K562 (cell line): Measurements from ENCODE around the gene ARHGDIA. TPM values are rescaled to one million over a fixed set of nuclear protein-coding genes. Genes with fewer than 3 reads are reported as not detected.

ENCODE experiments used
- ATAC-seq: fragments of 200-7000 bp; cut with Tn5 transposase; 3 replicates; pipeline ENCODE4 v1.9.1; 2020; ENCODE audit warnings: moderate library complexity
- BruUV-seq: library from RNA; stranded (reverse); fragments of 400-500 nt; replicated peaks from 2 replicates; lab custom pipeline; 2021; lab: Mats Ljungman, UMichigan
- CTCF ChIA-PET: fragments of 300-600 bp; formaldehyde crosslinking; extraction: SDS; loops from one replicate; lab custom pipeline; 2021; ENCODE audit warnings: low intra/inter-chr PET ratio; lab: Yijun Ruan, JAX
- POLR2A ChIA-PET: fragments of 300-600, 350-650 bp; sonication (Branson Sonifier 250); formaldehyde crosslinking; extraction: SDS; loops from one replicate; lab custom pipeline; 2021; ENCODE audit warnings: antibody characterized with exemption, inconsistent platforms; lab: Yijun Ruan, JAX
- DNase-seq, 4 experiments: peaks; one replicate each; pipeline versions ENCODE4 v3.0.0 to v3.0.0-alpha.2; 2011 to 2018; ENCODE audit warnings: low spot score in 3 of 4, mixed read lengths in 3 of 4; ENCODE audit errors: extremely low read depth in 1 of 4
- FAIRE-seq: peaks from 2 replicates; lab custom pipeline; 2011; peaks lifted over from hg19 to GRCh38; lab: Jason Lieb, UNC
- H2AFZ ChIP-seq: 2 replicates; pipeline ENCODE4 v1.6.0; 2011; ENCODE audit warnings: low read depth, low read length, control low read depth, inconsistent platforms
- H3K27ac ChIP-seq: fragments of 200-600 bp; 3 replicates; pipeline ENCODE4 v1.8.0; 2011; ENCODE audit warnings: low read depth, mild to moderate bottlenecking, control low read depth, inconsistent platforms, low read length, moderate library complexity, mixed read lengths; ENCODE audit errors: extremely low read depth
- H3K27me3 ChIP-seq, 2 experiments: fragments of 300-600 bp in 1 of 2; 2 replicates in 1 of 2; 3 replicates in 1 of 2; pipeline versions ENCODE4 v1.6.0 to v1.8.0; 2011; ENCODE audit warnings: inconsistent platforms in 2 of 2, low read length in 2 of 2, mild to moderate bottlenecking in 1 of 2, mixed read lengths in 1 of 2, moderate library complexity in 1 of 2; ENCODE audit not compliant: control insufficient read depth in 2 of 2, insufficient read depth in 2 of 2
- H3K36me3 ChIP-seq: fragments of 300-600 bp; 3 replicates; pipeline ENCODE4 v1.8.0; 2011; ENCODE audit warnings: mild to moderate bottlenecking, low read length, inconsistent platforms; ENCODE audit not compliant: control insufficient read depth, insufficient read depth
- H3K4me1 ChIP-seq, 2 experiments: fragments of 200-600 bp in 1 of 2; replicated peaks in 1 of 2; 2 replicates in 1 of 2; 3 replicates in 1 of 2; pipeline versions ENCODE4 v1.5.1 to v1.8.0; 2011; ENCODE audit warnings: inconsistent platforms in 2 of 2, low read length in 2 of 2, mild to moderate bottlenecking in 1 of 2, mixed read lengths in 1 of 2, moderate library complexity in 1 of 2; ENCODE audit not compliant: control insufficient read depth in 2 of 2, insufficient read depth in 2 of 2
- H3K4me2 ChIP-seq: 2 replicates; pipeline ENCODE4 v1.6.1; 2011; ENCODE audit warnings: low read length, control low read depth, inconsistent platforms, mixed read lengths; ENCODE audit not compliant: insufficient read depth
- H3K4me3 ChIP-seq: fragments of 200-600 bp; sonication (generic), shearing (Covaris generic); 2 replicates; pipeline ENCODE4 v1.5.1; 2016; ENCODE audit warnings: control low read depth, inconsistent platforms
- H3K79me2 ChIP-seq: fragments of 200-600 bp; 3 replicates; pipeline ENCODE4 v1.8.0; 2011; ENCODE audit warnings: low read length, inconsistent platforms; ENCODE audit not compliant: control insufficient read depth, insufficient read depth
- H3K9ac ChIP-seq, 2 experiments: 2 replicates each; pipeline versions ENCODE4 v1.6.0 to v1.6.1; 2011; ENCODE audit warnings: low read depth in 2 of 2, low read length in 2 of 2, control low read depth in 1 of 2, inconsistent platforms in 1 of 2, mild to moderate bottlenecking in 1 of 2, mixed read lengths in 1 of 2; ENCODE audit not compliant: insufficient read depth in 1 of 2
- H3K9me1 ChIP-seq: one replicate; pipeline ENCODE4 v1.6.0; 2011; ENCODE audit warnings: inconsistent platforms, mild to moderate bottlenecking, low read length, moderate library complexity; ENCODE audit not compliant: control insufficient read depth, insufficient read depth
- H3K9me3 ChIP-seq: replicated peaks from 2 replicates; pipeline ENCODE4 v1.5.1; 2011; ENCODE audit warnings: low read depth, low read length, inconsistent platforms; ENCODE audit not compliant: control insufficient read depth, insufficient read depth
- H4K20me1 ChIP-seq: replicated peaks from 2 replicates; pipeline ENCODE4 v1.6.1; 2011; ENCODE audit warnings: low read length, inconsistent platforms, mixed read lengths; ENCODE audit not compliant: control insufficient read depth, insufficient read depth
- ATF1 ChIP-seq, 2 experiments: fragments of 450-650 bp in 1 of 2; IDR thresholded peaks; 2 replicates each; pipeline ENCODE4 v1.6.1; 2016; ENCODE audit warnings: missing compliant biosample characterization in 1 of 2, missing genetic modification characterization in 1 of 2
- ETV1 ChIP-seq: fragments of 450-650 bp; conservative IDR thresholded peaks from 2 replicates; pipeline ENCODE4 v1.6.1; 2016; ENCODE audit warnings: missing genetic modification characterization, control low read depth, low read depth, missing compliant biosample characterization
- NFIC ChIP-seq: fragments of 450-650 bp; IDR thresholded peaks from 2 replicates; pipeline ENCODE4 v1.6.1; 2017; ENCODE audit warnings: mild to moderate bottlenecking, inconsistent platforms
- POLR2G ChIP-seq: fragments of 200-400 bp; formaldehyde crosslinking; IDR thresholded peaks from 2 replicates; pipeline ENCODE4 v1.6.1; 2017; ENCODE audit warnings: low read depth, mild to moderate bottlenecking, antibody characterized with exemption, low read length, moderate library complexity
- SMARCA5 ChIP-seq: fragments of 450-650 bp; IDR thresholded peaks from 2 replicates; pipeline ENCODE4 v1.6.1; 2016
- SNIP1 ChIP-seq: fragments of 450-650 bp; IDR thresholded peaks from 2 replicates; pipeline ENCODE4 v1.7.1; 2017; ENCODE audit warnings: low read depth, mild to moderate bottlenecking
- WGBS: fragments of 100-300 bp; shearing (Covaris generic); methylation state at CpG from one replicate; pipeline ENCODE4 v1.1.6; 2016; ENCODE audit warnings: low coverage, mixed read lengths; ENCODE audit not compliant: insufficient coverage; ENCODE audit errors: missing lambda C conversion rate; 5-methylcytosine and 5-hydroxymethylcytosine counted together
- in situ Hi-C: fragments of 300-500 bp; cut with MboI; formaldehyde crosslinking; loops from 4 replicates; pipeline ENCODE4 v1.15.0; 2018; ENCODE audit warnings: inconsistent platforms, mixed read lengths
- intact Hi-C: fragments of 100-400 bp; cut with micrococcal nuclease; formaldehyde crosslinking; loops from 2 replicates; pipeline ENCODE4 v1.14.2; 2022
- polyA plus RNA-seq, 8 experiments: library from polyadenylated mRNA; depleted of rRNA in 4 of 8; stranded (reverse) in 5 of 8; unstranded in 3 of 8; fragments of >200 nt; fragmentation: Nextera tagmentation in 2 of 8; fragmentation: Illumina TruSeq in 1 of 8; extraction: Ambion mirVana in 2 of 8; extraction: Trizol in 1 of 8; gene quantifications; 2 replicates each; pipeline versions ENCODE4 v1.2.1 to v1.2.3, GENCODE V29; 2011 to 2014; ENCODE audit warnings: inconsistent platforms in 1 of 8, missing spikeins in 1 of 8
- total RNA-seq, 7 experiments: library from RNA; depleted of rRNA in 6 of 7; stranded (reverse); fragments of >200 nt in 6 of 7; fragmentation: Illumina TruSeq in 2 of 7; extraction: Trizol in 2 of 7; gene quantifications; 2 replicates each; pipeline versions ENCODE4 v1.2.1 to v1.2.3, GENCODE V29; 2011 to 2021; ENCODE audit warnings: low replicate concordance in 1 of 7
- TF ChIP-seq, protein P1 (sequence below): fragments of 250-450 bp; sonication (Bioruptor Pico); IDR thresholded peaks from 2 replicates; pipeline ENCODE4 v1.8.0; 2021; ENCODE audit warnings: moderate library complexity, mild to moderate bottlenecking, inconsistent platforms

The ARHGDIA gene
- total and polyA plus RNA-seq, 9 of the 15 experiments (the other 6 are each of a cell fraction or from before 2014, with no cell fraction given): 9.6 to 340 (median 97.6) TPM

DNA sequence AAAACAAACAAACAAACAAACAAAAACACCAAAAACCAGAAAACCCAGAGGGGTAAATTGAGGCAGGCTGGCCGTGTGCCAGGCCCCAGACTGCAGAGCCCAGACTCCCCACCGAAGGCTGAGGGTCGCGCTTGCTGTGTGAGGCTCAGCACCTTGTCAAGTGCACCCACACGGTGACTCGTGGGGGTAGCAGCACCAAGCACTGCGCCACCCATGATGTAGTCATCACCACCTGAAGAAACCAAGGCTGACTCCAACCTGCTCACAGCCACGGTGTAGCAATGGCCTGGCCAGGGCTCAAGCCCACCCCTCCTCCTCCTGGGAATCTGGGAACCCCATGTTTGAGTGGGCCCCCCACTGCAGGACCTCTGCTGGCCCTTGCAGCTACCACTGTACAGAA is 50.0 kb downstream of the ARHGDIA start:
- 0 out of 2 replicates have a peak, but pooled peaks have one; percentile 3 for TF ChIP-seq ATF1 (CRISPR knock-in tag; IDR thresholded peaks at IDR 0.05)
- no peak for TF ChIP-seq ATF1 (tag; IDR thresholded peaks at IDR 0.05)
- TF ChIP-seq SMARCA5: no peak
- TF ChIP-seq NFIC: peak; percentile 66
- TF ChIP-seq ETV1: no peak
- no peak for TF ChIP-seq SNIP1
- TF ChIP-seq, protein P1, sequence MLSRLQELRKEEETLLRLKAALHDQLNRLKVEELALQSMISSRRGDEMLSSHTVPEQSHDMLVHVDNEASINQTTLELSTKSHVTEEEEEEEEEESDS (CRISPR knock-in tag): no peak
- 0 out of 2 replicates have a peak, but pooled peaks have one; percentile 4 for TF ChIP-seq POLR2G
- H3K9ac ChIP-seq: peak overlapping the region; percentile 69 to 93; a peak in 3 of 4 replicates
- H3K79me2 ChIP-seq: no peaks in the 10 kb centered on the region
- no peaks in the 10 kb centered on the region for H3K9me3 ChIP-seq
- no peaks in the 10 kb centered on the region for H4K20me1 ChIP-seq
- DNase-seq (no peak), FAIRE-seq (no peak), ATAC-seq (no peak)
- H3K36me3 ChIP-seq: no peaks in the 10 kb centered on the region
- peak overlapping the region; percentile 84 for H3K27ac ChIP-seq
- 56% methylated on average over 8 of the region's 8 CpGs for WGBS
- no peaks in the 10 kb centered on the region for H3K27me3 ChIP-seq
- ChIA-PET POLR2A (interaction anchor here (0.6 to 1.2 kb wide), 6 partner anchors 12 to 1072 kb away, joined by 3 to 4 read pairs (median 3); partner anchors contain the start of gene MCRIP1), CTCF (no interaction called here)
- intact Hi-C loops: loop anchor here (5.0 kb wide), 1 partner anchor 41 kb away; the partner anchor contains the start of gene P4HB
- peak overlapping the region; percentile 90 for H2AFZ ChIP-seq
- no peak overlapping the region for H3K4me3 ChIP-seq
- H3K4me1 ChIP-seq: peaks cover 21 to 73% of the 10 kb centered on the region in 2 experiments
- no peaks in the 10 kb centered on the region for H3K9me1 ChIP-seq
- in situ Hi-C loops: no loop called here
- BruUV-seq: no TSS peak
- peak overlapping the region; percentile 67; the same call in 1 of the 2 replicates for H3K4me2 ChIP-seq
